Ureter (tissue), 1 donor: Measurements from ENCODE around the gene DDX51. TPM values are rescaled to one million over a fixed set of nuclear protein-coding genes. Genes with fewer than 3 reads are reported as not detected.

ENCODE experiments used
- DNase-seq: peaks from one replicate; pipeline ENCODE4 v3.0.0-alpha.2; 2020; ENCODE audit warnings: low spot score
- total RNA-seq: library from RNA; stranded (reverse); gene quantifications from one replicate; pipeline ENCODE4 v1.2.4, GENCODE V29; 2023
- donor health status: DM: yes; HTN: yes; CAD: no.

DDX51 gene, protein sequence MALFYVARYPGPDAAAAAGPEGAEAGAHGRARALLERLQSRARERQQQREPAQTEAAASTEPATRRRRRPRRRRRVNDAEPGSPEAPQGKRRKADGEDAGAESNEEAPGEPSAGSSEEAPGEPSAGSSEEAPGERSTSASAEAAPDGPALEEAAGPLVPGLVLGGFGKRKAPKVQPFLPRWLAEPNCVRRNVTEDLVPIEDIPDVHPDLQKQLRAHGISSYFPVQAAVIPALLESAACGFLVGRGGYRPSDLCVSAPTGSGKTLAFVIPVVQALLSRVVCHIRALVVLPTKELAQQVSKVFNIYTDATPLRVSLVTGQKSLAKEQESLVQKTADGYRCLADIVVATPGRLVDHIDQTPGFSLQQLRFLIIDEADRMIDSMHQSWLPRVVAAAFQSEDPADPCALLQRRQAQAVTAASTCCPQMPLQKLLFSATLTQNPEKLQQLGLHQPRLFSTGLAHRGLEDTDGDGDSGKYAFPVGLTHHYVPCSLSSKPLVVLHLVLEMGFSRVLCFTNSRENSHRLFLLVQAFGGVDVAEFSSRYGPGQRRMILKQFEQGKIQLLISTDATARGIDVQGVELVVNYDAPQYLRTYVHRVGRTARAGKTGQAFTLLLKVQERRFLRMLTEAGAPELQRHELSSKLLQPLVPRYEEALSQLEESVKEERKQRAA
- 28.7 TPM for total RNA-seq

DNA sequence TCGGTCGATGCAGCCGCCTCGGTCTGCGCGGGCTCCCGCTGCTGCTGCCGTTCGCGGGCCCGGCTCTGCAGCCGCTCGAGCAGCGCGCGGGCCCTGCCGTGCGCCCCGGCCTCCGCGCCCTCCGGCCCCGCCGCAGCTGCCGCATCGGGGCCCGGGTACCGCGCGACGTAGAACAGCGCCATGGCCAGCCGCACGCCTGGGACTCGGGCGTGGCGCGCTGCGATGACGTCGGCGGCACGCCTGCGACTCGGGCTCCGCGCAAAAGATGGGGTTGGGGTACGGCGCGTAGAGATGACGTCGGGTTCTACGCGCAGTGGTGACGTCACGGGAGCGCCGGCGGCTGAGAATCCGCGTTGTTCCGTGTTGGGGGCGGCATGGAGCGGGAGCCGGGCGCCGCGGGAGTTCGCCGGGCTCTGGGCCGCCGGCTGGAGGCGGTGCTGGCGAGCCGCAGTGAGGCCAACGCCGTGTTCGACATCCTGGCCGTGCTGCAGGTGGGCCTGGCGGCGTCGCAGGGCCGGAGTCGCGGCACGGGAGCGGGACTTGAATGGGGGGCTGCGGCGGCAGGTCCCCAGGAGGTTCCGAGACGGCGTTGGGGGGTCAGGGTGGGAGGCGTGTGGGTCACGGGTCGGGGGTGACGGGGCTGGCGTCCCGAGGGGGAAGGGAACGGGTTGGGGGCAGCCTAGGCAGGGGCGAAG, at the start of gene DDX51, which contains the start of gene NOC4L:
DDX51 (minus strand) TSS at position 205 of the 695 bp plus-strand sequence; CDS start at position 182, 23 bp downstream.
NOC4L (plus strand) TSS at position 343 of the 695 bp plus-strand sequence; CDS start at position 375, 32 bp downstream.
- peak; percentile 95 for DNase-seq

DNA sequence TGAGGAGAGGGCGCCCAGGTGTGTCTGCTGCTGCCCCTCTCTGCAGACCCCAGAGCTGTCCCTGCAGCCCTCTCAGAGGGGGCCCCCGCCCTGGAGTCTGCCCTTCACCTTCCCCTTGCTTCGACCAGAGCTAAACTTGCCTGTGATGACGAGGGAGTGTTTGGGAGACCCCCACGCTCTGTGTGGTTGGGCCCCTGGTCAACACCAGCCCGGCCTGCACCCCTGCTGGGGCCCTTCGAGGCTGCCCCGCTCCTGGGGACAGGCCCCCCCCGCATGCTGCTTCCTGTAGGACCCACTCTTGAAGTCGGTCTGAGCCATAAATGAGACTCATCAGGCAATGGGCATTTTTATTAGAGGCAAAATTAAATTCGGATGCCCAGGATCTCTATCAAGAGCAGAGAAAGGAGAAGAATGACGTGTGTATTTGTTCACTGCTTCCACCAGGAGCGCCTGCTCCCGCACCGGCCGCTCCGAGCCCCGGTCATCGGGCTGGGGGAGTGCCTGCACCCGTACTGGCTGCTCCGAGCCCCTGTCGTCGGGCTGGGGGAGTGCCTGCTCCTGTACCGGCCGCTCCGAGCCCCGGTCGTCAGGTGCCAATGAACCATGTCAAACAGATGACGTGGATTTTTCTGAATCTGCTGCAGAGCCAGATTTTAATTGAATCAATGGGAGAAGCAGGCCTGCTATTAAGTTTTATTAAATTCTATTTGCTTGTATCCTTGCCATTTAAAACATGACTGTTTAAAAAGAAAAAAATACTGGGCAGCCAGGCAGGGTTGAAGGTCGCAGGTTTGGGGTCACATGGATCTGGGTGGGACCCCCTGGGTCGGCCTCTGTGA, 47.8 kb upstream of the DDX51 start:
- no peak for DNase-seq

DNA sequence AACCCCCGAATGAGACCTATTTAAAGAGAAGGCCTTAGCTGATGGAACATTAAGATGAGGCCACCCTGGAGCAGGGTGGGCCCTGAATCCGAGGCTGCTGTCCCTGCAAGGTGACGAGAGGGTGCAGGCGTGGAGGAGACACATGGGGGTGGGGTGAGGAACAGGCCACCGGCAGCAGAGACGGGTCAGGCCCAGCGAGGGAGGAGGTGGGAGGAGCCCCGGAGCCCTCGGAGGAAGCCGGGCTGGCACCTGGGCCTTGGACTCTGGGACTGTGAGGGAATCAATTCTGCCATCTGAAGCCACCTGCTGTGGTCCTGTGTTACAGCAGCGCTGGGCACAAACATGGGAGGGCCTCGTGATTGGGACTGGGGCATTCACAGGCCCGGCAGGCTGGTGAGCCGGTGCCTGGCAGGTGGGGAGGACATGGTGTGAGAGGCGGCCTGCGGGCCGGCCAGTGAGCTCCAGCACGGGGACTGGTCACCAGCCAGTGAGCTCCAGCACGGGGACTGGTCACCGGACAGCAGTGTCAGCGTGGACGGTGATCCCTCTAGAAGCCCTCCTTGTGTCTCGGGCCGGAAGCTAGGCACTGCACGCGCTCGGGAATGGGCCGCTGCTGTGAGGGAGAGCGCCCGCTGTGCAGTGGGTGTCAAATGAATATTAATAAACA, 46.8 kb upstream of the DDX51 start:
- DNase-seq = no peak

DNA sequence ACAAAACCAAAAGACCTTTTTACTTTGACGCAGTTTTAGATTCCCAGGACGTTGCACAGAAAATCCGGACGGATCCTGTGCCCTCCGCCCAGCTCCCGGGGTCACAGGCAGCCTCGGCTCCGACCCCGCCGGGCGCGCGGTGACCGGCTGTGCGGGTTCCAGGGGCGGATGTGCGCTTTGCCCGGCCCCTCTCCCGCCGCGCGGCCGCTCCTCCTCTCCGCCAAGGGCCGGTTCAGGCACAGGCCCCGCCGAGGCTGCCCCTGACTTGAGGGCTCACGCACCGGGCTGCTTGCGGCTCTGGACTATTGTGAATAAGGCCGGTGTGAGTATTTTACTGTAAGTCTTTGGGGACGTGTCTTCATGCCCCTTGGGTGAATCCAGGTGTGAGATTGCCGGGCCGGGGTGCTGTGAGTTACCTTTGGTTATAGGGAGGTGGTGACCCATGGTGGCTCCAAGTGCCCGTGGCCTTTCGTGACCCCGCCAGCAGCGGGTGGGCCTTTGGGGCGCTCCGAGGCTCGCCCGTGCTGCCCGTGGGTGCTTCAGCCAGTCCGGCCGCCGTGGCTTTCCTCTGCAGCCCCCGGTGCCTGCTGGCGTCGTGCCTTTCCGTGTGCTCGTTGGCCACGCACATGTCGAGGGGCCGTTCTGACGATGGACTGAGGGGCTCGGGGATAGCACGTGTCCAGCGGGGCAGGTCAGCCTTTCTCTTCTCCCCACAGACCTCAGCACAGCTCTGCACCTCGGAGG, 46.1 kb upstream of the DDX51 start:
- no peak for DNase-seq

DNA sequence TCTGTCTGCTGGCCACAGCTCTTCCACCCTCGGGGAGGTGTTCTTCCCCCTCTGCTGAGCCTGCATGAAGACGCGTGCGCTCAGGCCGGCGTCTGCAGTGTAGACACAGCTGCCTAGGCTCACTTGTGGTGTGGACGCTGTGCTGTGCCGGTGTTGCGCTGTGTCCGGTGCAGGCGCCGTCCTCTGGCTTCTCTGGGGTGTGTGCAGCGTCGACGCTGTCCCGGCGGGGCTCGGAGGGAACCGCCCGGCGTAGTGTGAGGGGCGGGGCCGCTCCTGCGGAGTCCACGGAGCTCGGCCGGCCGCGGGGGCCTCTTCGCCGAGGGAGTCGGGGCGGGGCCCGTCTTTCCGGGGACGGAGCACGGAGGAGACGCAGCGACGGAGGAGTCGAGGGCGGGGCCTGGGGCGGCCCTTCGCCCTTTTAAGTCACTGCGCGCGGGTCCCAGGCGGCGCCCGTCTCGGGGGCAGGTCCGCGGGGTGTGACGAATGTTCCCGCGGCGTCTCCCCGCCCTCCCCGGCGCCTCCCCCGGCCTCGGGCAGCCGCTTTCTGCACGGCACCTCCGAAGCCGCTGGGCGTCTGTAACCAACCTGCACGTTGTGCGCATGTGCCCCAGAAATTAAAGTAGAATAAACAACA, 45.4 kb upstream of the DDX51 start:
- DNase-seq = peak; percentile 91

DNA sequence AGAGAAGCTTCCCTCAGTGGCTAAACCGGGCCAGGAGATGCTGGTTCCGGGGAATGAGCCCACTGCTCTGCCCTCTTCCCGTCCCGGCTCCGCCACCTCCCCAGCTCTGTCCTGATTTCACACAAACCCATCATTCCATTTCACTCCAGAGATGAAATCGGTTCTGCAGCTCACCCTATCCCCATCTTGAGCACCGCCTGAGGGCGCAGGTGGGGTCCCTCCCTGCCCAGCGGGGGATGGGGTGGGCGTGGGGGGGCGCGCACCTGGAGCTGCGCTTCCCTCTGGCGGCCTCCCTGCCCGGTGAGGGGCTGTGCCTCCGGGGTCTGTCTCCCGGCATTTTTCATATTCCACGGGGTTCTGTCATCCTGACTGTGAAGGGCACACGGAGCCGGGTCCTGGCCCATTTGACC, 44.8 kb upstream of the DDX51 start:
- no peak for DNase-seq

DNA sequence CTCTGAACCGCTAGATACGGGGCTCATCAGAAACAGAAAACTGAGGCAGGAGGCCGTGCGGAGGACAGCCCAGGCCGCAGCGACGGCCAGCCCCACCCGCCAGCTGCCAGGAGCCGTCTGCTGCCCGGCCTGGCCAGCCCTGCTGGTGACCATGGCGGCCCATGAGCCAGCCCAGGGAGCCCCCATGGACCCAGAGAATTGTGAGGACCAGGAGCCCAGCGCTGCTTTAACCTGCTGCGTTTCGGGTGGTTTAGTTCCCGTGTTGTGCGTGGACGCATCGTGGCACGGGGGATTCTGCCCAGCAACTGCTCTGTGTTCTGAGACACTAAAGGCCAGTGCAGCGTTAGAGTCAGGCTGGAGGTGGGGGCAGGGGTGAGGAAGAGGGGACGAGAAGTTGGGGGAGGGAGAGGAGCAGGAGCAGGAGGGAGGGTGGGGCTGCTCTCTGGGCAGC, 44.4 kb upstream of the DDX51 start:
- DNase-seq = no peak

DNA sequence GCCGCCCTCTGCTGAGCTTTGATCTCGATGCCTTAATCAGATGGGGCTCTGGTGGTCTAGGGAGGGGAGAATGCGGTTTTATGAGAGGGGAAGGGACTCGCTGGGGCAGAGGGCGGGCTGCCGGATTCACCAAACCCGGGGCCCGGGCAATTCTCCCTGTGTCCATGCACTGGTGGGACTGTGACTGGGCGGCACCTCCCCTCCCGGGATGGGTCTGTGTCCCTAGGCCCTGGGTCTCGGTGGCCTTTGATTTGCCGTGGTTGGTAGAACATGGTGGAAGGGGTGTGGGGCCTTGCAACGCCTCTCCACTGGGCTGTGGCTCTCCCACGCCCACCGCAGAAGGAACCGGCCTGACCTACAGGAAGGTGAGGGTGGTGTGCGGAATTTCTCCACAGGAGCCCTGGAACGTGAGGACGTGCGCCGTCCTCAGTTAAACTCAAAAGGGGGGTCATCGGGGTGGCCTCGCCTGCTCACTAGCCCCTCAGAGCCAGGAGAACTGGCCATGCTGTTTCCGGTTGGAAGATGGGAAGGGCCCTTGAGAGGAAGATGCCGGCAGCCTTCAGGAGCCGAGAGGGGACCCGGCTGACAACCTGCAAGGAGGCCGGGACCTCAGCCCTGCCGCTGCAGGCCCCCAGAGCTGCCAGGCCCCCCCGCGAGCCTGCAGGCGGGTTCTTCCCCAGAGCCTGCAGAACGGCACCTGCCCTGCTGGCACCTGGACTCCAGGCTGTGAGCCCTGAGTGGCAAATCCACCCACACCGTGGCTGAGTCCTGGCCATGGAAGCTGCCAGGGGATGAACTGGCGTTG, 43.7 kb upstream of the DDX51 start:
- DNase-seq = no peak

DNA sequence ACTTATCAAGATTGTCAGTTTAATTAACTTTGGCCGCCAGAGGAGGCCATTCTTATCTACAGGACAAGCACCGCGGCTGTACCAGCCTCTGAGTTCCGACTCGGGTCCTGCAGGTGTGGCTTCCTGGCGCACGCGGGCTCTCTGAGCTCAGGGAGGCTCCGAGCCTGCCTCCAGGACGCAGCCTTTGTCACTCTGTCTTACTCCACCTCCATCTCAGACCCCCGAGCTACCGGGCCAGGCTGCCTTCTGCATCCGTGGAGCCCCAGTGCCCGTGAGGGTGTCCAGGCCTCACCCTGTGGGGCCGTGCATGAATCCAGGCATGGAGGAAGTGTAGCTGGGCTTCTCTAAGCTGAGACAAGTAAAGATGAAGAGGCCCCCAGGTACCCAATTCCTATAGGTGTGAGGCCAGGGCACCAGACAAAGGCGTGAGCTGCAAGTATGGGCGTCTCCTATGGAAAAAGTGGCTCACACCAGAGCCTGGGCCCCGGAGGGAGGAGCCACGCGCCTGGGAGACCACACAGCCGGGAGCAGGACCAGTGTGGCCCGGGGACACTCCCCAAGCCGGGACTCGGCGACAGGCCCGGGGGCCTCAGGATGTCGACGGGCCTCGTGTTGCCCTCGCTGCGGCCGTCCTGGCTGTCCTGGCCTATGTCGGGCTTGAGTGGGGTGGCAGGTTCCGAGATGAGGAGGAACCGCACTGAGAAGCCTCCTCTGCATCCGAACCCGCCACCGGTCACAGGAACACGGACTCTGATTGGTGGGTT, 42.9 kb upstream of the DDX51 start:
- DNase-seq = no peak

DNA sequence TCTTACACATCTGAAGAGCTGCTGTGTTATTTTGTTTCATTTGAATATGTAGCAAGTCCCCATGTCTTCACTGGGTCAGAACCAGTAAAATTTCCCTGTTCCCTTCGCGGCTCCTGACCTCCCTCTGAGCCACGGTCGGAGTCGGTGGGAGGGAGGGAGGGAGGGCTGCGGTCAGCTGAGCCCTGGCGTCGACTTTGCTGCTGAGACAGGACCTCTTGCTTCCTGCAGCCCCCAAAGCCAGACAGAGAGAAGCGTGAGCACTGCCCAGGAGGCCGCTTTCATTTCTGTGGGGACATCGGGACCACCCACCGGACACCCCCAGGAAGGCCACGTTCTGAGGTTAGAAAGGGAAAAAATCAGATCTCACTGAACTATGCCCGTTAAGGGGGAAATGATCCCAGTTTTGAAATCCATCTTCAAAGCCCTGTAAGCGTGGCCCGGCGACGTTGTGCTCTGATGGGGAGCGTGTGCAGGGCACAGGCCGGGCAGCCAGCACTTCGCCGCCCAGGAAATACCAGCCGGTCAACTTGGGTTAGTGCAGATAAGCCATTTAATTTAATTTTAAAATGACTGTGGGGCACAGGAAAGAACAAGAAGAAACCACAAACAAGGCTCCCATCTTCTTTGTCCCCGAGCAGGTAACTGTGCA, 42.2 kb upstream of the DDX51 start:
- no peak for DNase-seq

DNA sequence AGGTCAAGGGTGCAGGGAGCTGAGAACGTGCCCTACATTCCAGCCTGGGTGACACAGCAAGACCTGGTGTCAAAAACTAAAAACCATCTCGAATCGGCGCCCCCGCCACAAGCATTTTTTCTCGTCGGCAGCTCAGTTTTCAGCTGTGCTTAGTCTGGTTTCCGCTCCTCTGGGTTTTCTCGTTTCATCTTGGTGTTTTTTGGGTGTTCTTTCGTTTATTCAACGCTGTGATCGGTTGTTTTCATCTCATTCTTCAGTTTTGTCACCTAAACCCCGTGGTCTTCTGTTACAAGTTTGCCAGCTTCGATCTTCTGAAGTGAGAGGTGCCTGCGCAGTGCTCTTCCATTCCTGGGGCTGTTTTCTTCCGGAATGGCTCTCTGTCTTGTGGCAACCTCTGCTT, 41.6 kb upstream of the DDX51 start:
- no peak for DNase-seq

DNA sequence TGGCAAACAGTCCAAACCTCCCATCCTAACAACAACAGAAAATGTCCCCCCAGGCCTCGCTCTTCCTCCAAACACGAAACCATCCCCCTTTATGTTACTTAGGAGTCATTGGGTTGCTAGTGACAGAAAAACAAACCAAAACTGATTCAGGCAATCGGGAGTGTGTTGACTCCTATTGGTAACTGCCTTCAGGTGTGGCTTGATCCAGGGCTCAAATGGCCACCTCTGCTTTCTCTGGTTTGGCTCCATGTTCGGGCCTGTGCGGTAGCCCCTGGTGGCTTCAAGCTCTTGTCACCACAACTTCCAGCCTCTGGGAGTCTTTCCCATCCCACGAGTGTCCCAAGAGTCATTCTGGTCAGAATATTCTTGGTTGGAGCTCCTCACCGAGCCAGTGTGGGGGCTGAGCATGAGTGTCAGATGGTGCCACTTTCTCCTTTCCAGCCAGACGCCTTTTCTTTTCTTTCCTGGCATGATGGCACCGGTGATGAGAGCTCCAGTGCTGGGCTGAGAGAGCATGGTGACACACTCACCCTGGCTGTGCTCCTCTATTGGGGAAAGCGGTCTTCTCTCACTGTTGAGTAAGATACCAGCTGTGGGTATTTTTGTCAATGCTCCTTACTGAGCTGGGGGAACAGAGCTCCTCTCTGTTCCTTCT, 38.7 kb upstream of the DDX51 start:
- DNase-seq = no peak

DNA sequence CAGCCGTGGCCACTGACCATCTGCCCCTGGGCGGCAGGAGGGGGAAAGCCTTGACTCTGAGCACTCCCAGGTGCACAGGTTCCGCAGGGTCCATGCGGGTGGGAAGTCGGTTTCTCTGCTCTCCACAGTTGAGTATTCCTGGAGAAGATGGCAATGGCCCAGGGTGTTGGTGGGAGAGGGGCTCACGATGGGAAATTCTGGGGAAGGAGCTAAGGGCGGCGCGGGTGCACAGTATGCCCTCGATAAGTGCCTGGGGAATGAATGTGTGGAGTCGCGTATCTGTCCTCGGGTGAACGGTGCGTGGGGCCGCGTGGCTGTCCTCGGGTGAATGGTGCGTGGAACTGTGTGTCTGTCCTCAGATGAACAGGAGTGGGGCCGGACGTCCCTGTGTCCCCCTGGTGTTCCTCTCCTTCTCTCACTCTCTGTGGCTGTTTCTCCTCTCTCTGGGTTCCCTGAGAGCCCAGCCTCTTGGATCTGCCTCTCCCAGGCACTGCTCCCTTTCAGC, 38.1 kb upstream of the DDX51 start:
- no peak for DNase-seq

DNA sequence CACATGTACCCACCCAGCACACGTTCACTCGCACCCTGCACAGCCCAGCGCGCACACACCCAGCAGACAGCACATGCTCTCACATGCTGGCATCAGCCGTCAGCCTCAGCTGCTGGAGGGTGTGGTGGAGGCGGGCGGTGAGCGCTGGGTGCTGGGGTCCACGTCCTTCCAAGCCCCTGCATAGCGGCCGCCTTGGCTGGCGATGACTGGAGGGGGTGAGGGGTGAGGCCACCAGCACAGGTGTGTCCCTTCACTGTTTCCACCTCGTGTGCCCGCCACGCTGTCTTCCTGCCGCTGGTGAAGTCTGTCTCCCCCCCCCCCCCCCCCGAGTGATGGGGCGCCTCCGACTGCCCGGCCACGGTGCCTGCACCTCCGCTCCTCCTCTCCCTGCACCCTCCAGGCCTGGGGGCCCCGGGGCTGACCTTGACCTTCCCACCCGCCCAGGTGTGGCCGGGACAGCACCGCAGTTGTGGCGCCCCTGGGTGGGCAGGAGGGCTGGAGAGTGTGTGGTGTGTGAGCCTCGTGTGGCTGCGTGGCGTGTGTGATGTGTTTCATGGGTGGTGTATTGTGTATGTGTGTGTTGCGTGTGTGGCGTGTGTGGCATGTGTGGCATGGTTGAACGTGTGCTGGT, 37.6 kb upstream of the DDX51 start:
- no peak for DNase-seq

DNA sequence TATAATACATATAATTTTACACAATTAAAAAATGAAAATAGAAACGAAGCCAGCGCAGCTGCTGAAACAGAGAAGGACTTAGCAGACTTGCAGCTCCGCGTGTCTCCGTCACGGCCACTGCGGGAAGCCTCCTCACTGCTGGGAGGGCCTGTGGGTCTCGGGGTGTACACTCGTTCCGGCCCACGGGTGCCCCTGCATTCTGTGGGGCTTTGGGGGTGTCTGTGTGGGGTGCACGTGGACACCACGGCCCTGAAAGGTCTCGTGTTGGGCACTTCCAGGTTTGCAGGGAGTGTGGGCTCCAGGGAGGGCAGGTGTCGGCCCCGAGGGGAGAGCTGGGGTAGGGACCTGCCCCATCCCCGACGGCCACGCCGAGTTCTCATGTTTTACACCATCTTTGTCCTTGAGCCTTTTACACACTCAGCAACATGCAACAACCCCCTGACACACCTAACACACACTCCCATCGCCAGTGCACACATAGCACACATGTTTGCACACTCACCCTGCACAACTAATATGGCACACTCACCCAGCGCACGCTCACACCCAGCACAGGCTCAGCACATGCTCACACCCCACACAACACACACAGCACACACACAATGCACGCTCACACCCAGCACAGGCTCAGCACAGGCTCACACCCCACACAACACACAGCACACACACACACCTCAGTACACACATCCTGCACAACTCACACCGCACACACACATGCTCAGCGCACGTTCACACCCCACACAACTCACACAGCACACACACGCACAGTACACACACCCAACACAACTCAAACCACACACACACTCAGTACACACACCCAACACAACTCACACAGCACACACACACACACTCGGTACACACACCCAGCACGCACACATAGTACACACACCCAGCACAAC, 36.8 kb upstream of the DDX51 start:
- DNase-seq = no peak
